NB4 (cell line): ENCODE data around the gene TCEAL4.

Source experiments
- POLR2A ChIP-seq: IDR thresholded peaks from 2 replicates; pipeline ENCODE4 v1.6.1; 2011; ENCODE audit warnings: mild to moderate bottlenecking; ENCODE audit not compliant: insufficient read length; ENCODE audit errors: extremely low read depth
- TF ChIP-seq, protein P1 (sequence below): IDR thresholded peaks from one replicate; pipeline ENCODE4 v1.5.1; 2012; ENCODE audit warnings: low read depth, low read length
- TF ChIP-seq, protein P2 (sequence below): IDR thresholded peaks from 2 replicates; pipeline ENCODE4 v1.6.1; 2011; ENCODE audit warnings: low read depth, low read length

DNA sequence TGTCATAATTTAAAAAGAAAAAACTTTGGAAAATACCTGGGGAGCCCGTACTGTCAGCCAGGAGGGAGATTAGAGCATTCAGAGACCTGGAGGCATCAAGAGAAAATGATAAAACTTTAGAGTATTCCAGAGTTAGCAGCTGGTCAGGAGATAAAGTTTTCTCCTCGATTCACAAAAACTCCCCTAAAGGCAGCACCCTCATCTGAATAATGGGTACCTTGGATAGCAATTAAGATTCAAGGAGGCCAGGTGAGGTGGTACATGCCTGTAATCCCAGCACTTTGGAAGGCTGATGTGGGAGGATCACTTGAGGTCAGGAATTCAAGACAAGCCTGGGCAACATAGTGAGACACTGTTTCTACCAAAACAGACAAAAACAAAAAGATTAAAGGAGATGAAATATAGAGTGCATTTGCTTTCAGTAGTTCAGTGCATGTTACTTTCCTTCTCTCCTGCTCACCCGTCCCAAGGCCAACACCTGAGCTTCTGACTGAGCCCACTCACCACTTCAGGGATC lies 47.4 kb upstream of the TCEAL4 start:
- TF ChIP-seq, protein P1, sequence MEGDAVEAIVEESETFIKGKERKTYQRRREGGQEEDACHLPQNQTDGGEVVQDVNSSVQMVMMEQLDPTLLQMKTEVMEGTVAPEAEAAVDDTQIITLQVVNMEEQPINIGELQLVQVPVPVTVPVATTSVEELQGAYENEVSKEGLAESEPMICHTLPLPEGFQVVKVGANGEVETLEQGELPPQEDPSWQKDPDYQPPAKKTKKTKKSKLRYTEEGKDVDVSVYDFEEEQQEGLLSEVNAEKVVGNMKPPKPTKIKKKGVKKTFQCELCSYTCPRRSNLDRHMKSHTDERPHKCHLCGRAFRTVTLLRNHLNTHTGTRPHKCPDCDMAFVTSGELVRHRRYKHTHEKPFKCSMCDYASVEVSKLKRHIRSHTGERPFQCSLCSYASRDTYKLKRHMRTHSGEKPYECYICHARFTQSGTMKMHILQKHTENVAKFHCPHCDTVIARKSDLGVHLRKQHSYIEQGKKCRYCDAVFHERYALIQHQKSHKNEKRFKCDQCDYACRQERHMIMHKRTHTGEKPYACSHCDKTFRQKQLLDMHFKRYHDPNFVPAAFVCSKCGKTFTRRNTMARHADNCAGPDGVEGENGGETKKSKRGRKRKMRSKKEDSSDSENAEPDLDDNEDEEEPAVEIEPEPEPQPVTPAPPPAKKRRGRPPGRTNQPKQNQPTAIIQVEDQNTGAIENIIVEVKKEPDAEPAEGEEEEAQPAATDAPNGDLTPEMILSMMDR = no peak
- TF ChIP-seq, protein P2, sequence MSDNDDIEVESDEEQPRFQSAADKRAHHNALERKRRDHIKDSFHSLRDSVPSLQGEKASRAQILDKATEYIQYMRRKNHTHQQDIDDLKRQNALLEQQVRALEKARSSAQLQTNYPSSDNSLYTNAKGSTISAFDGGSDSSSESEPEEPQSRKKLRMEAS = no peak
- TF ChIP-seq POLR2A = no peak
